ENCODE results near the gene DCUN1D2.
"Not testable (repeated sequence)": the region's sequence is repeated elsewhere in the genome, so short reads cannot be mapped to it uniquely, and the experiment has no call there.

The DCUN1D2 gene

GRCh38 chr13:113445791-113446487 is 44.6 kb downstream of the DCUN1D2 start:
- DNase-seq (ENCODE audit: low spot score), result peak; percentile 49

GRCh38 chr13:113443991-113444390 is 46.5 kb downstream of the DCUN1D2 start:
- no peak for DNase-seq (ENCODE audit: low spot score)

GRCh38 chr13:113442985-113443362 is 47.5 kb downstream of the DCUN1D2 start:
- DNase-seq (ENCODE audit: low spot score), result no peak

- DNase-seq (ENCODE audit: low spot score), result no peak
These were observed 48.0 kb downstream of the DCUN1D2 start for GRCh38 chr13:113442354-113442984.

- no peak for DNase-seq (ENCODE audit: low spot score)
These were observed 48.9 kb downstream of the DCUN1D2 start for GRCh38 chr13:113441661-113442060.

GRCh38 chr13:113437408-113438010 is 53.0 kb downstream of the DCUN1D2 start:
- DNase-seq (ENCODE audit: low spot score), result no peak

GRCh38 chr13:113436866-113437265 is 53.6 kb downstream of the DCUN1D2 start:
- not testable (repeated sequence) for DNase-seq (ENCODE audit: low spot score)

- DNase-seq (ENCODE audit: low spot score), result not testable (repeated sequence)
These were observed 54.6 kb downstream of the DCUN1D2 start for GRCh38 chr13:113435907-113436306.

GRCh38 chr13:113433391-113433916 is 57.1 kb downstream of the DCUN1D2 start:
- no peak for DNase-seq (ENCODE audit: low spot score)

GRCh38 chr13:113432506-113433270 is 57.8 kb downstream of the DCUN1D2 start:
- no peak for DNase-seq (ENCODE audit: low spot score)

GRCh38 chr13:113431171-113431570 is 59.3 kb downstream of the DCUN1D2 start:
- no peak for DNase-seq (ENCODE audit: low spot score)

GRCh38 chr13:113430378-113431110 is 60.0 kb downstream of the DCUN1D2 start:
- DNase-seq (ENCODE audit: low spot score), result no peak

GRCh38 chr13:113429608-113429985 is 60.9 kb downstream of the DCUN1D2 start:
- DNase-seq (ENCODE audit: low spot score), result no peak

- DNase-seq (ENCODE audit: low spot score), result no peak
These were observed 61.5 kb downstream of the DCUN1D2 start for GRCh38 chr13:113428871-113429607.

GRCh38 chr13:113428469-113428865 is 62.0 kb downstream of the DCUN1D2 start:
- DNase-seq (ENCODE audit: low spot score), result no peak

GRCh38 chr13:113427562-113428468 is 62.7 kb downstream of the DCUN1D2 start:
- no peak for DNase-seq (ENCODE audit: low spot score)

GRCh38 chr13:113426591-113426986 is 63.9 kb downstream of the DCUN1D2 start:
- no peak for DNase-seq (ENCODE audit: low spot score)

GRCh38 chr13:113425941-113426590 is 64.4 kb downstream of the DCUN1D2 start:
- no peak for DNase-seq (ENCODE audit: low spot score)

GRCh38 chr13:113423520-113424163 is 66.9 kb downstream of the DCUN1D2 start:
- no peak for DNase-seq (ENCODE audit: low spot score)
